ENCODE results near the gene PTPRN.
"Not testable (repeated sequence)": the region's sequence is repeated elsewhere in the genome, so short reads cannot be mapped to it uniquely, and the experiment has no call there.

PTPRN gene

GRCh38 chr2:219289537-219290361 is 19.5 kb downstream of the PTPRN start:
- Histone ChIP-seq H3K4me1 (ENCODE audit: control insufficient read depth in 1 of 2, insufficient read depth in 1 of 2, low read depth in 1 of 2, low read length in 1 of 2) (peaks cover 6 to 7% of the 10 kb centered on the region in 2 experiments), H3K27me3 (peaks cover 49% of the 10 kb centered on the region), H3K27ac (no peak overlapping the region)

GRCh38 chr2:219289195-219289536 is 20.0 kb downstream of the PTPRN start:
- H3K4me1 ChIP-seq (ENCODE audit: control insufficient read depth in 1 of 2, insufficient read depth in 1 of 2, low read depth in 1 of 2, low read length in 1 of 2) = peaks cover 0 to 3% of the 10 kb centered on the region in 2 experiments
- H3K27ac ChIP-seq = no peak overlapping the region
- no peaks in the 10 kb centered on the region for H3K9me3 ChIP-seq
- peaks cover 28% of the 10 kb centered on the region for H3K36me3 ChIP-seq
- no peak overlapping the region for H3K4me3 ChIP-seq (ENCODE audit: low read depth in 1 of 2, low read length in 1 of 2)
- peaks cover 44% of the 10 kb centered on the region for H3K27me3 ChIP-seq
- TF ChIP-seq, protein P1, sequence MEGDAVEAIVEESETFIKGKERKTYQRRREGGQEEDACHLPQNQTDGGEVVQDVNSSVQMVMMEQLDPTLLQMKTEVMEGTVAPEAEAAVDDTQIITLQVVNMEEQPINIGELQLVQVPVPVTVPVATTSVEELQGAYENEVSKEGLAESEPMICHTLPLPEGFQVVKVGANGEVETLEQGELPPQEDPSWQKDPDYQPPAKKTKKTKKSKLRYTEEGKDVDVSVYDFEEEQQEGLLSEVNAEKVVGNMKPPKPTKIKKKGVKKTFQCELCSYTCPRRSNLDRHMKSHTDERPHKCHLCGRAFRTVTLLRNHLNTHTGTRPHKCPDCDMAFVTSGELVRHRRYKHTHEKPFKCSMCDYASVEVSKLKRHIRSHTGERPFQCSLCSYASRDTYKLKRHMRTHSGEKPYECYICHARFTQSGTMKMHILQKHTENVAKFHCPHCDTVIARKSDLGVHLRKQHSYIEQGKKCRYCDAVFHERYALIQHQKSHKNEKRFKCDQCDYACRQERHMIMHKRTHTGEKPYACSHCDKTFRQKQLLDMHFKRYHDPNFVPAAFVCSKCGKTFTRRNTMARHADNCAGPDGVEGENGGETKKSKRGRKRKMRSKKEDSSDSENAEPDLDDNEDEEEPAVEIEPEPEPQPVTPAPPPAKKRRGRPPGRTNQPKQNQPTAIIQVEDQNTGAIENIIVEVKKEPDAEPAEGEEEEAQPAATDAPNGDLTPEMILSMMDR (IDR thresholded peaks at IDR 0.05) = no peak

More at GRCh38 chr2:219289537-219290361, 19.5 kb downstream of the PTPRN start:
- Histone ChIP-seq H3K36me3 (peaks cover 22% of the 10 kb centered on the region), H3K9me3 (no peaks in the 10 kb centered on the region), H3K4me3 (ENCODE audit: low read depth in 1 of 2, low read length in 1 of 2) (no peak overlapping the region)
- TF ChIP-seq, protein P1 (IDR thresholded peaks at IDR 0.05) = no peak

DNA sequence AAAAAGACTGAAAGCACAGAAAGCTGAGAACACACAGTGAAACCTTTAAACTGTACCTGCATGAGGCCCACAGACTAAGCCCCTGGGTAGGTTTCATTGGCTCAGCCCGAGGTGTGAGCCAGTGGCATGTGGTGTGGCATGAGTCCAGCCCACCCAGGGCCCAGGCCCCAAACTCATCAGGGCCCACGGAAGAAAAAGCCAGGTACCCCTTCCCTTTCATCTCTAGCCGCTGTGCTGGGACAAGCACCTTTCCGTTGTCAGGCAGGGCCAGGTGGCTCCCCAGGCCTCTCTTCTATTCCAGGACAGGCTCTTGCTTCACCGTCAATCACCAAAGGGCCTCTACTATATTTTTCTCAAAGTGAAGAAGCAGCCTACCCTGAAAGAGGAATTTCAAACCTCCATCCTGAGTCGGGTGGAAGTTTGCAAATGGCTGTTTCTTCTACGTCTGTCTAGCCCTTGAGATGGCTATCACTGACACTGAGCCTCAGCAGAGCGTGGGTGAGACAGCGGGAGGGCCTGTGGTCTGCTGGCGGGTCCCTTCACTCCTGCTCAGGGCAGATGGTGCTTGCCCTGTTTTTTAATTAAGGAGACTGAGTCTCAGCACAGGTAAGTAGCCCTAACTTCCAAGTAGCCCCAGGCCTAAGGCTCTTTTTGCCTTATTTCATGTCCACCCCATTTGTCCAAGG is 21.5 kb downstream of the PTPRN start:
- no peak overlapping the region for H3K4me3 ChIP-seq (ENCODE audit: low read depth in 1 of 2, low read length in 1 of 2)
- no peaks in the 10 kb centered on the region for H3K9me3 ChIP-seq
- peaks cover 43% of the 10 kb centered on the region for H3K36me3 ChIP-seq
- no peak overlapping the region for H3K27ac ChIP-seq
- peaks cover 30% of the 10 kb centered on the region for H3K27me3 ChIP-seq
- no peaks in the 10 kb centered on the region for H3K4me1 ChIP-seq (ENCODE audit: control insufficient read depth in 1 of 2, insufficient read depth in 1 of 2, low read depth in 1 of 2, low read length in 1 of 2)
- TF ChIP-seq, protein P1 (IDR thresholded peaks at IDR 0.05) = no peak

DNA sequence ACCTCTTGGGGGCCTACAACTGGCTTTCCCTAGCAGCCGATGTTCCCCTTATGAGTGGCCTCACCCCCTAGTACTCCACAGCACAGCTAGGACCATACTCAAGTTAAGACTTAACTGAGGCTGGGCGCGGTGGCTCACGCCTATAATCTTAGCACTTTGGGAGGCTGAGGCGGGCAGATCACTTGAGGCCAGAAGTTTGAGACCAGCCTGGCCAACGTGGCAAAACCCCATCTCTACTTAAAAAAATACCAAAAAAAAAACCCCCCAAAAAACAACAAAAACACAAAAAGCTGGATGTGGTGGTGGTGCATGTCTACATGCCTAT is 22.1 kb downstream of the PTPRN start:
- Histone ChIP-seq H3K36me3 (peaks cover 49% of the 10 kb centered on the region), H3K27me3 (peaks cover 23% of the 10 kb centered on the region)
- H3K27ac ChIP-seq; H3K9me3 ChIP-seq; H3K4me3 ChIP-seq (ENCODE audit: low read depth in 1 of 2, low read length in 1 of 2); H3K4me1 ChIP-seq (ENCODE audit: control insufficient read depth in 1 of 2, insufficient read depth in 1 of 2, low read depth in 1 of 2, low read length in 1 of 2): not testable (repeated sequence)

- no peaks in the 10 kb centered on the region for H3K9me3 ChIP-seq
- H3K4me3 ChIP-seq (ENCODE audit: low read depth in 1 of 2, low read length in 1 of 2) = no peak overlapping the region
- TF ChIP-seq, protein P1 (IDR thresholded peaks at IDR 0.05) = no peak
- H3K27ac ChIP-seq = no peak overlapping the region
- no peaks in the 10 kb centered on the region for H3K4me1 ChIP-seq (ENCODE audit: control insufficient read depth in 1 of 2, insufficient read depth in 1 of 2, low read depth in 1 of 2, low read length in 1 of 2)
- peaks cover 54% of the 10 kb centered on the region for H3K36me3 ChIP-seq
- H3K27me3 ChIP-seq = peaks cover 18% of the 10 kb centered on the region
Measured at GRCh38 chr2:219286436-219287115, 22.6 kb downstream of the PTPRN start.
